Panc1 (cell line): ENCODE measurements around the gene PANK2.

Experiments used
- POLR2AphosphoS5 ChIP-seq: IDR thresholded peaks from 2 replicates; pipeline ENCODE4 v1.6.1; 2012; ENCODE audit warnings: mild to moderate bottlenecking, low read depth, low read length, moderate library complexity
- TF ChIP-seq, protein P1 (sequence below): fragments of 450-650 bp; IDR thresholded peaks from 2 replicates; pipeline ENCODE4 v1.5.1; 2017; ENCODE audit warnings: mild to moderate bottlenecking

DNA sequence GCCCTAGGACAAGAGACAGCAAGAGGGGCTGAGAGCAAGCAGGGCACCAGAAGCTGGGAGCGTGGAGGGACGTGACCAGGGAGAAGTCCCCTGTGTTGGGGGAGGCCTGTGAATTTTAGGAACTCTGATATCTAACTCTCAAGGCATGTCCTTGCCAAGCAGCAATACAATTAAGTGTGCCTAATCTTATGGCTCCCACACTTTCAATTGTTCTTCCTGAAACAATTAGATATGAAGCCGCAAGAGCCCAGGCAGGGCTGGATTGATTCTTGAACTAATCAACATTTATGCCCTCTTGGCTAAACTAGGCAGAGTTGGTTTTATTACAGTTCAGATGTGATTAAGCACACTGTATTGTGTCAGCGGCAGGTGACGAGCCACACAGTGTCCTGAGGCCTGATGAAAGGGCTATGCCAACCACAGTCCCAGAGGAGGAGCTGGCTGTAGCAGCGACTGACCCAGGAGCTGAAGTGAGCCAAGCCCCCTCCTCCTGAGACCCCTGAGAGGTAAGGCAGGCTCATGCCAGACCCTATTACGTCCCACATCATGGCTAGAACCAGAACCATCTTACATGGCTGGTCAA, 46.7 kb upstream of the PANK2 start:
- TF ChIP-seq POLR2AphosphoS5 = no peak
- TF ChIP-seq, protein P1, sequence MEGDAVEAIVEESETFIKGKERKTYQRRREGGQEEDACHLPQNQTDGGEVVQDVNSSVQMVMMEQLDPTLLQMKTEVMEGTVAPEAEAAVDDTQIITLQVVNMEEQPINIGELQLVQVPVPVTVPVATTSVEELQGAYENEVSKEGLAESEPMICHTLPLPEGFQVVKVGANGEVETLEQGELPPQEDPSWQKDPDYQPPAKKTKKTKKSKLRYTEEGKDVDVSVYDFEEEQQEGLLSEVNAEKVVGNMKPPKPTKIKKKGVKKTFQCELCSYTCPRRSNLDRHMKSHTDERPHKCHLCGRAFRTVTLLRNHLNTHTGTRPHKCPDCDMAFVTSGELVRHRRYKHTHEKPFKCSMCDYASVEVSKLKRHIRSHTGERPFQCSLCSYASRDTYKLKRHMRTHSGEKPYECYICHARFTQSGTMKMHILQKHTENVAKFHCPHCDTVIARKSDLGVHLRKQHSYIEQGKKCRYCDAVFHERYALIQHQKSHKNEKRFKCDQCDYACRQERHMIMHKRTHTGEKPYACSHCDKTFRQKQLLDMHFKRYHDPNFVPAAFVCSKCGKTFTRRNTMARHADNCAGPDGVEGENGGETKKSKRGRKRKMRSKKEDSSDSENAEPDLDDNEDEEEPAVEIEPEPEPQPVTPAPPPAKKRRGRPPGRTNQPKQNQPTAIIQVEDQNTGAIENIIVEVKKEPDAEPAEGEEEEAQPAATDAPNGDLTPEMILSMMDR = no peak
